Measurements from ENCODE around the gene RERG.

Gene RERG

GRCh38 chr12:15157269-15157671 is 63.9 kb downstream of the RERG start:
- no peak for TF ChIP-seq CTCF (IDR thresholded peaks at IDR 0.05; ENCODE audit: low read depth, low read length)
- TF ChIP-seq MYC (IDR thresholded peaks at IDR 0.05; ENCODE audit: low read depth, low read length): no peak
- no peak for TF ChIP-seq POLR2A (IDR thresholded peaks at IDR 0.05; ENCODE audit: extremely low read depth, insufficient read length)
- TF ChIP-seq MAX (IDR thresholded peaks at IDR 0.05; ENCODE audit: low read depth, low read length): no peak
- H3K4me3 ChIP-seq (ENCODE audit: low read depth, low read length): no peak overlapping the region
- DNase-seq (ENCODE audit: low read depth): no peak

- DNase-seq (ENCODE audit: low read depth): no peak
- TF ChIP-seq CTCF (IDR thresholded peaks at IDR 0.05; ENCODE audit: low read depth, low read length) (no peak), POLR2A (IDR thresholded peaks at IDR 0.05; ENCODE audit: extremely low read depth, insufficient read length) (no peak), MAX (IDR thresholded peaks at IDR 0.05; ENCODE audit: low read depth, low read length) (no peak), MYC (IDR thresholded peaks at IDR 0.05; ENCODE audit: low read depth, low read length) (no peak)
- H3K4me3 ChIP-seq (ENCODE audit: low read depth, low read length): no peak overlapping the region
These were observed 65.9 kb downstream of the RERG start for GRCh38 chr12:15155271-15155670.

- H3K4me3 ChIP-seq (ENCODE audit: low read depth, low read length): no peak overlapping the region
- DNase-seq (ENCODE audit: low read depth): no peak
- TF ChIP-seq POLR2A (IDR thresholded peaks at IDR 0.05; ENCODE audit: extremely low read depth, insufficient read length): no peak
- TF ChIP-seq CTCF (IDR thresholded peaks at IDR 0.05; ENCODE audit: low read depth, low read length): no peak
- no peak for TF ChIP-seq MAX (IDR thresholded peaks at IDR 0.05; ENCODE audit: low read depth, low read length)
- TF ChIP-seq MYC (IDR thresholded peaks at IDR 0.05; ENCODE audit: low read depth, low read length): no peak
These were observed 67.1 kb downstream of the RERG start for GRCh38 chr12:15154103-15154502.

- DNase-seq (ENCODE audit: low read depth): no peak
- no peak for TF ChIP-seq POLR2A (IDR thresholded peaks at IDR 0.05; ENCODE audit: extremely low read depth, insufficient read length)
- no peak for TF ChIP-seq CTCF (IDR thresholded peaks at IDR 0.05; ENCODE audit: low read depth, low read length)
- TF ChIP-seq MAX (IDR thresholded peaks at IDR 0.05; ENCODE audit: low read depth, low read length): no peak
- TF ChIP-seq MYC (IDR thresholded peaks at IDR 0.05; ENCODE audit: low read depth, low read length): no peak
- H3K4me3 ChIP-seq (ENCODE audit: low read depth, low read length): no peak overlapping the region
These were observed 68.3 kb downstream of the RERG start for GRCh38 chr12:15152868-15153267.

- H3K4me3 ChIP-seq (ENCODE audit: low read depth, low read length): no peak overlapping the region
- TF ChIP-seq MYC (IDR thresholded peaks at IDR 0.05; ENCODE audit: low read depth, low read length) (no peak), POLR2A (IDR thresholded peaks at IDR 0.05; ENCODE audit: extremely low read depth, insufficient read length) (no peak), MAX (IDR thresholded peaks at IDR 0.05; ENCODE audit: low read depth, low read length) (no peak), CTCF (IDR thresholded peaks at IDR 0.05; ENCODE audit: low read depth, low read length) (no peak)
- no peak for DNase-seq (ENCODE audit: low read depth)
These were observed 68.8 kb downstream of the RERG start for GRCh38 chr12:15152456-15152855.

Data from NB4 (cell line).